Testis (tissue), 3 donors: ENCODE data around the gene CSH2. TPM values are rescaled to one million over a fixed set of nuclear protein-coding genes. Genes with fewer than 3 reads are reported as not detected.

ENCODE experiments used
- DNase-seq: peaks from one replicate; pipeline ENCODE4 v3.0.0-alpha.2; 2019
- H3K27ac ChIP-seq, 2 donors: fragments of 200-600 bp; sonication (generic); one replicate each; pipeline ENCODE4 v1.5.1; 2019
- H3K27me3 ChIP-seq: fragments of 200-600 bp; sonication (generic); one replicate; pipeline ENCODE4 v1.5.1; 2019
- H3K36me3 ChIP-seq: fragments of 200-600 bp; sonication (generic); one replicate; pipeline ENCODE4 v1.5.1; 2017; ENCODE audit warnings: low read depth; ENCODE audit errors: missing control alignments
- H3K4me1 ChIP-seq: fragments of 200-600 bp; sonication (generic); one replicate; pipeline ENCODE4 v1.5.1; 2019
- H3K4me3 ChIP-seq, 2 donors: fragments of 200-600 bp; sonication (generic); one replicate each; pipeline ENCODE4 v1.5.1; 2017 to 2019
- H3K9me3 ChIP-seq: fragments of 200-600 bp; sonication (generic); one replicate; pipeline ENCODE4 v1.5.1; 2017
- POLR2A ChIP-seq: fragments of 450-650 bp; IDR thresholded peaks from one replicate; pipeline ENCODE4 v1.6.1; 2017; ENCODE audit warnings: antibody characterized with exemption, mild to moderate bottlenecking, moderate library complexity
- intact Hi-C: fragments of 100-400 bp; cut with DNase I; formaldehyde crosslinking; loops from one replicate; pipeline ENCODE4 v1.15.1; 2023; ENCODE audit warnings: low total_unique reads
- polyA plus RNA-seq: library from polyadenylated mRNA; stranded (reverse); fragments of 350-450 nt; fragmentation: Illumina TruSeq; extraction: RNeasy Lipid Tissue Mini Kit (QIAGEN cat#74804); gene quantifications from one replicate; pipeline ENCODE4 v1.2.3, GENCODE V29; 2014; ENCODE audit warnings: low read depth, low replicate concordance; ENCODE audit not compliant: insufficient read depth
- small RNA-seq, 2 donors: library from RNA; depleted of rRNA; stranded (forward); fragments of <200 nt; gene quantifications; one replicate each; pipeline ENCODE3, GENCODE V24; 2016
- total RNA-seq, 2 donors: library from RNA; depleted of rRNA; stranded (reverse); fragments of >200 nt; gene quantifications; one replicate each; pipeline ENCODE4 v1.2.3, GENCODE V29; 2016
- TF ChIP-seq, protein P1 (sequence below), 3 experiments: fragments of 450-650 bp in 2 of 3; fragments of 200-600 bp in 1 of 3; sonication (generic) in 1 of 3; IDR thresholded peaks; one replicate each; pipeline ENCODE4 v1.5.1; 2016 to 2019; ENCODE audit warnings: antibody characterized with exemption in 3 of 3, mild to moderate bottlenecking in 2 of 3, moderate library complexity in 1 of 3

CSH2 gene
- total and polyA plus RNA-seq, 3 donors from 2014 or later, result 0.47 TPM; not detected in 2

DNA sequence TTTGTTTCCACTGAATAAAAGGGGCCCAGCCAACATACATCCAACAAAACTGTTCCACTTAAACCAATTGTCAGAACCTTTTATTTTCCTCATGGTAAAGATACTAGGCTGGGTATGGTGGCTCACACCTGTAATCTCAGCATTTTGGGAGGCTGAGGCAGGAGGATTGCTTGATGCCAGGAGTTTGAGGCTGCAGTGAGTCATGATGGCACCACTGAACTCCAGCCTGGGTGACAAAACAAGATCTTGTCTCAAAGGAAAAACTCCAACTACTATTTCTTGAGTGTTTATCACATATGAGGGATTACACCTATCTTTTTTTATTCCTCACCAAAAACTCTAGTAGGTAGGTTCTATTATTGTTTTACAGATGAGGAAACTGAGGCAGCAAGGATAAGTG, 50.9 kb downstream of the CSH2 start:
- TF ChIP-seq, protein P1, sequence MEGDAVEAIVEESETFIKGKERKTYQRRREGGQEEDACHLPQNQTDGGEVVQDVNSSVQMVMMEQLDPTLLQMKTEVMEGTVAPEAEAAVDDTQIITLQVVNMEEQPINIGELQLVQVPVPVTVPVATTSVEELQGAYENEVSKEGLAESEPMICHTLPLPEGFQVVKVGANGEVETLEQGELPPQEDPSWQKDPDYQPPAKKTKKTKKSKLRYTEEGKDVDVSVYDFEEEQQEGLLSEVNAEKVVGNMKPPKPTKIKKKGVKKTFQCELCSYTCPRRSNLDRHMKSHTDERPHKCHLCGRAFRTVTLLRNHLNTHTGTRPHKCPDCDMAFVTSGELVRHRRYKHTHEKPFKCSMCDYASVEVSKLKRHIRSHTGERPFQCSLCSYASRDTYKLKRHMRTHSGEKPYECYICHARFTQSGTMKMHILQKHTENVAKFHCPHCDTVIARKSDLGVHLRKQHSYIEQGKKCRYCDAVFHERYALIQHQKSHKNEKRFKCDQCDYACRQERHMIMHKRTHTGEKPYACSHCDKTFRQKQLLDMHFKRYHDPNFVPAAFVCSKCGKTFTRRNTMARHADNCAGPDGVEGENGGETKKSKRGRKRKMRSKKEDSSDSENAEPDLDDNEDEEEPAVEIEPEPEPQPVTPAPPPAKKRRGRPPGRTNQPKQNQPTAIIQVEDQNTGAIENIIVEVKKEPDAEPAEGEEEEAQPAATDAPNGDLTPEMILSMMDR (IDR thresholded peaks at IDR 0.05), result no peak
- no peak for TF ChIP-seq POLR2A
- DNase-seq, result no peak
- Histone ChIP-seq H3K4me3 (no peak overlapping the region), H3K27ac (no peak overlapping the region), H3K4me1 (no peaks in the 10 kb centered on the region), H3K27me3 (no peaks in the 10 kb centered on the region), H3K36me3 (no peaks in the 10 kb centered on the region), H3K9me3 (no peaks in the 10 kb centered on the region)
- intact Hi-C loops, result loop anchor here (10.0 kb wide), 1 partner anchor 48 kb away; the partner anchor contains the start of genes CCDC47 and DDX42

Small RNAs within 50 kb of the gene (small RNA-seq; reads per million reads assigned to genes)
- gene AC040958.1 (0 reads per million in 2 donors), gene AC127029.1 (0 reads per million in 2 donors), gene GH1 (0 reads per million in 2 donors)

Other genes with a start within 250 kb of the CSH2 start
- 10 to 100 TPM; 21.9 to 22.9 TPM for gene LIMD2, start 173.6 kb downstream of the CSH2 start, total RNA-seq
- 22.8 TPM for gene LIMD2, start 173.6 kb downstream of the CSH2 start, polyA plus RNA-seq
- 10 to 100 TPM; 55.3 to 78.7 TPM for gene STRADA, start 131.9 kb downstream of the CSH2 start, total RNA-seq
- 142 TPM for gene STRADA, start 131.9 kb downstream of the CSH2 start, polyA plus RNA-seq
- gene CCDC47, start 100.1 kb downstream of the CSH2 start, total RNA-seq, result 10 to 100 TPM; 65.7 to 68.0 TPM
- gene CCDC47, start 100.1 kb downstream of the CSH2 start, polyA plus RNA-seq, result 52.4 TPM
- gene DDX42, start 99.5 kb downstream of the CSH2 start, total RNA-seq, result 100 to 1,000 TPM; 173 to 203 TPM
- 124 TPM for gene DDX42, start 99.5 kb downstream of the CSH2 start, polyA plus RNA-seq
- 100 to 1,000 TPM; 121 to 145 TPM for gene PSMC5, start 46.2 kb downstream of the CSH2 start, total RNA-seq
- 269 TPM for gene PSMC5, start 46.2 kb downstream of the CSH2 start, polyA plus RNA-seq
- gene FTSJ3, start 46.0 kb downstream of the CSH2 start, total RNA-seq, result 10 to 100 TPM; 47.2 to 59.7 TPM
- gene FTSJ3, start 46.0 kb downstream of the CSH2 start, polyA plus RNA-seq, result 39.9 TPM
- gene SMARCD2, start 31.0 kb downstream of the CSH2 start, total RNA-seq, result 100 to 1,000 TPM; 121 to 122 TPM
- gene SMARCD2, start 31.0 kb downstream of the CSH2 start, polyA plus RNA-seq, result 95.2 TPM
- gene GH2, start 8.3 kb upstream of the CSH2 start, total RNA-seq, result under 1 TPM in 1 of 2 donors, not detected in 1; 0.62 TPM
- gene GH2, start 8.3 kb upstream of the CSH2 start, polyA plus RNA-seq, result not detected
- 1 to 10 TPM in 1 of 2 donors, under 1 TPM in 1; 0.71 to 1.2 TPM for gene CSH1, start 22.9 kb upstream of the CSH2 start, total RNA-seq
- not detected for gene CSH1, start 22.9 kb upstream of the CSH2 start, polyA plus RNA-seq
- gene CSHL1, start 37.6 kb upstream of the CSH2 start, total RNA-seq, result not detected
- not detected for gene CSHL1, start 37.6 kb upstream of the CSH2 start, polyA plus RNA-seq
- gene GH1, start 45.2 kb upstream of the CSH2 start, total RNA-seq, result under 1 TPM in 1 of 2 donors, not detected in 1; 0.43 TPM
- gene GH1, start 45.2 kb upstream of the CSH2 start, polyA plus RNA-seq, result not detected
- gene CD79B, start 58.7 kb upstream of the CSH2 start, total RNA-seq, result under 1 TPM; 0.62 to 0.87 TPM
- 4.3 TPM for gene CD79B, start 58.7 kb upstream of the CSH2 start, polyA plus RNA-seq
- 1 to 10 TPM; 2.3 to 2.8 TPM for gene SCN4A, start 99.2 kb upstream of the CSH2 start, total RNA-seq
- gene SCN4A, start 99.2 kb upstream of the CSH2 start, polyA plus RNA-seq, result 2.0 TPM
- 10 to 100 TPM in 1 of 2 donors, 1 to 10 TPM in 1; 8.6 to 12.2 TPM for gene PRR29, start 124.7 kb upstream of the CSH2 start, total RNA-seq
- gene PRR29, start 124.7 kb upstream of the CSH2 start, polyA plus RNA-seq, result 21.8 TPM
- 10 to 100 TPM in 1 of 2 donors, 1 to 10 TPM in 1; 5.2 to 11.3 TPM for gene ICAM2, start 147.0 kb upstream of the CSH2 start, total RNA-seq
- gene ICAM2, start 147.0 kb upstream of the CSH2 start, polyA plus RNA-seq, result 12.1 TPM